ENCODE data around the gene GRK5.

The GRK5 gene

DNA sequence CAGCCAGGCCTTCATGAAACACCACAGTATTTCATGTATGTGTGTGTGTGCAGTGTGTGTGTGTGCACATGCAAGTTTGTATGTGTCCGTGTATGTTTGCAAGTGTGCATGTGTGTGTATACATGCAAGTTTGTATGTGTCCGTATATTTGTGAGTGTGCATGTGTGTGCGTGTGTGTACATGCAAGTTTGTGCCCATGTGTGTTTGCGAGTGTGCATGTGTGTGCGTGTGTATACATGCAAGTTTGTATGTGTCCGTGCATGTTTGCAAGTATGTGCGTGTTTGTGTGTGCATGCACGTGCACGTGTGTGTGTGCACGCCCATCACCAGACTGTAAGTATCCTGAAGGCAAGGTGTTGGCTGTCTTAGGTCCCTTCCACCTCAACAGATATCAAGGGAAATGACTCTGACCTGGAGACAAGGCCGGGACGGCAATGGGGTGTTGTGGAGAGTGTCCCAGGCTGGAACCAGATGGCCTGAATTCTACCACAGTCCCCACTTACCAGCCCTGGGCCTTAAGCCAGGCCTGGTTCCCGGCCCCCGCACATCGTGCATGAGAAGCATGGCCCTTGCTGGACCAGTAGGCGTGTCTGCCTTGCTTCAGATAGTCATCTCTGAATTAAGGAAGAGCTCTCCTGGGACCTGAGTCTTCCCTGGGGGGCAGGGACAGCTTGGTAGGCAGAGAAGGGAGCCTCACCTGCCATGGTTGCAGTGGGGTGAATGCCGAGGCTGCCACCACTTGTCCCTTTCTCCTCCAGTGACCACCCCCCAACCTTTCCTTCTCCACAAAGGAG, 140.0 kb downstream of the GRK5 start:
- no peak for DNase-seq

DNA sequence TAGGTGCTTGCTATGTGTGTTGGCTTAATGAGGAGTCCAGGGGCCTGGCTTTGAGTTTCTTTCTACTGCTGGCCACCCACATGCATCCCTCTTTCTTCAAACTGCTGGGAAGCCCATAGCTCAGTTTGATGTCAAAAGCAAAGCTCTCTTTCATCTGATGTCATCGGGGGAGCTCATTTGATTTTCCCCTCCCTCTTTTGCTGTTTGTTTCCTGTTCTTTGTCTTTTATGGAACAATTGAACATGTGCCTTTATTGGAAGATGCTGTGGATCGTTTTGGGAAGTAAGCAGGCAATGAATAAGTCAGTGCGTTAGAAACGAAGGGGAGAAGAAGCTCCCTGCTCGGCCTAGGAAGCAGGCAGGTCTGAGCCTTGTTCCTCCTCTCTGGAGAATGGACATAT, 140.7 kb downstream of the GRK5 start:
- DNase-seq: no peak

DNA sequence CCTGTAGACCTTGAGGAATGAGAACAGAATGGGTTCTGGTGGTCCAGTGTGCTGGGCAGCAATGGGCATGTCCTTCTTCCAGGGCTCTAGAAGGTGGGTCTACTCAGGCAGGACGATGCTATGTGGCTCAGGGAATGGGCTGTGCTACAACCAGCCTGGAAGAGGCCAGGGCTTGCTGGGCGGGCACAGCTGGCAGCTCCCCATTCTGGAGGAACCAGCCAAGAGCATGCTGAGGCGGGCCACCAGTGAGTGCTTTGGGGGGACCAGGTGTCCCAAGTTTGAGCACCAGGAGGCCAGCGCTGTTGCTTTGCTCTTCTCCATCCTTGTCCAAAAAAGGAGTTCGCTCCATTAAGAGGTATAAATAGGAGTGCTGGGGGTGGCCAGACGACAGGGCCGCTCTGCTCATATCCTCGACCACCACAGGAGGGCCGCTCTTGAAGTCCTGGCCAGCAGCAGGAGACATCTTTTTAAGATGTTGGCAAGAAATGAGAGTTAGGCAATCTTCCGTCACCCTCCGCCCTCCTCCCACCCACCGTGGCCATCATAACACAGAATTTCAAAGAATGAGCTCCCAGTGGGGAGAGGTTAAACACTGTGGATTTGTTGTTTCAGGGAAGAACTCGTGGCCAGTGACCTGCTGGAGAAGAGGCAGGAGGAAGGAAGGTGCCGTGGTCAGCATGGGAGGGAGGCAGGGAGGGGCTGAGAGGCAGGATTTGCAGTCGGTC, 141.3 kb downstream of the GRK5 start:
- DNase-seq: no peak

DNA sequence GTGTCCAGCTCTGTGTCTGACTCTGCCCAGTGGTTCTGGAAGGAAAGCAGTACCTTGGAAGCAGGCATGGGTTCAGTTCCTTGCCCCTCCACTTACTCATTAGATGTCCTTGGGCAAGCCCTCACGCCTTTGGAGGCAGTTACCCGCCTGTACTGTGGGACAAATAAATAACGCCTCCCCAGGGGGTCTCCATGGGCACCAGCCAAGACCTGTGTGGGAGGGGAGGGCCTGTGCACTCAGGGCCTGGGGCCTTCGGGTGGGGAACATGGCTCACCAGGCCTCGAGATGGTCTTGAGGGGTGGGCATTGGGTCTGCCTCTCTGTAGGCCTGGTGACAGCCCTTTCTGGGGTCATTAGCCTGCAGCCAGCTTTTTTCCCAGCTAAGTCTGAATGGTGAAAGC, 142.0 kb downstream of the GRK5 start:
- no peak for DNase-seq

DNA sequence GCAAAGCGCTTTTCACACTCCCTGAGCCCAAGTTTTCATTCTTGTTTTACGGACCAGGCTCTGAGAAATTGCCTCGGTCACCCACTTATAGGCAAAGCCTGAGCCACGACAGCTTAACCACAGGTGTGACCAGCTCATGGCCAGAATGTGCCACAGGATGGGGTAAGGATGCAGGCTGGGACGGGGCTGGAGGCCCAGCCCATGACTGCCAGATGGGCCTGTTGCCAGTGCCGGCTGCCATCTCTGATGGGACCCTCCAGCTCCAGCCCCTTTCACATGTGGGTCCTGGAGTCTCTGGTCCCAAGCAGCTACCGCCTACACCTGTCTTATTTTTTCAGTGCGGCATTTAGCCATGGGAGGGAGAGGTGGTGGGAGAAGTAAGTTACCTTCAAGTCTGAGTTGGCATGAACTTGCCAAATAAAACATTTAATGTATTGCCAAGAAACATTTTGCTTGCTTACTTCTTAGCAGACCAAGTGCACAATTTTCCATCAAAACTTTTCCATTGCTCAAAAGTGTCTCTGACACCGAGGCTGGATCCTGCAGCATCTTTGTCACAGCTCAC, 142.6 kb downstream of the GRK5 start:
- no peak for DNase-seq

DNA sequence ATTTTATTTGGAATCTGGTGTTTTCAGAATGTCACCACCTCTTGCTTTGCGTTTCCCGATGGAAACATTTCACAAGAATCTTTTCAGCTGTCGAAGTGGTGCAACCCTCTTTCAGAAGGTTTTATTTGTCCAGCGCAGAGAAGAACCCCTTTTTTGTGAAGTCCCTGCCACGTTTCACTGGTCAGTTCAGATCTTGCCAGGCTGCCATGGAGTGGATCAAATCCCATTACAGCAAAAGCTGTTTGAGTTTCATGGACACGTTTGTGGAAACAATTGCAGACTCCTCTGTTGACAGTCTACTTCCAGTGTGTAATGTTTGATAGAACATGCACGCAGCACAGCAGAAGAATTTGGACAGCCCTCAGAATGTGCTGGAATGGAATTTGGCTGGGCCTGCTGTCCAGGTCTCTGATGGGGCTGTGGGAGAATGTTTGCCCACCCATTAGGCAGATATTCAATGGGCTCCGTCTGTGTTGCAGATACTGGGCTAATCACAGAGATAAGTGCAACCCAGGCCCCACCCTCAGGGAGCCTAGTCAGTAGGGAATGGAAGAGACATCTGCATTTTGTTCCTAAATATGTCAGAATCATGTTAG, 143.2 kb downstream of the GRK5 start:
- no peak for DNase-seq

DNA sequence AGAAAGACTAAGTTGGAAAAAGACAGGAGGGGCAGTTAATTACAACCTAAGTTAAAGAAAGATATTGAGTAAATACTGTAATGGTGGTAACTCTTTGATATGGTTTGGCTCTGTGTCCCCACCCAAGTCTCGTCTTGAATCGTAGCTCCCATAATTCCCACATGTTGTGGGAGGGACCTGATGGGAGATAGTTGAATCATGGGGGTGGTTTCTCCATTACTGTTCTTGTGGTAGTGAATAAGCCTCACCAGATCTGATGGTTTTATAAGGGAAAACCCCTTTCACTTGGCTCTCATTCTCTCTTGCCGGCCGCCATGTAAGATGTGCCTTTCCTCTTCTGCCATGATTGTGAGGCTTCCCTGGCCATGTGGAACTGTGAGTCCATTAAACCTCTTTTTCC, 143.8 kb downstream of the GRK5 start:
- no peak for DNase-seq

DNA sequence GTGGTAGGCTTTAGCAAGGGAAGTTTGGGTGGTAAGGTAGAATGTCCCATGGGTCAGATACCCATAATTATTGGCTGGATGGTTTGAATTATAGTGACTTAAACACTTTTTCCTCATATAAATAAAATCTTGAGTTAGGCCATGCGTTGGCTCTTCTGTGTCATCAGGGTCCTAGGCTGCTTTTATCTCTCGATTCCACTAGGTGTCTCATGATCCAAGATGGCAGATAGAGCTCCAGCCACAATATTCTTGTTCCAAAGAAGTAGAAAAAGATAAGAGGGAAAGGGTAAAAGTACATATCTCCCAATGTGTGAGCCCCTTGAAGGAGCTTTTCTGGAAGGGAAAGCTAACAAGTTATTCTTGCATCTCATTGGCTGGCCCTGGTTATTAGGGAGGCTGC, 144.7 kb downstream of the GRK5 start:
- DNase-seq: no peak

DNA sequence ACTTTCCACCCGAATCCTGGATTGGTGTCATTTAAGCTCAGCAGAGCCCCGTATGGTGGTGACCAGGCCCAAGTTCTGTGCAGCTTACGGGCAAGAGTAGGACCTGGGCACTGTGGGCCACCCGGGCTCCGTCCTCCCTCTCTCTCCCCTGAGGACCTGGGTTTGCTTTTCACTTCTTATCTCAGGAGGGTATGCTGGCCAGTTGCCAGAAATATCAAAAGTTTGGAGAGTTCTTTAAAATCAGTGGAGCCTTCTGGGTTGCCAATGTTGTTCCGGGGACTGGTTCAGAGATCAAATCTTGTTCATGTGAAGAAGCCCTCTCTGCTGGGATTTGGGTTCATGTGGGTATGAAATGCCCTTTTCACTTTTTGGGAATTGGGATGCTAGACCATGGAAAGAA, 145.4 kb downstream of the GRK5 start:
- no peak for DNase-seq

DNA sequence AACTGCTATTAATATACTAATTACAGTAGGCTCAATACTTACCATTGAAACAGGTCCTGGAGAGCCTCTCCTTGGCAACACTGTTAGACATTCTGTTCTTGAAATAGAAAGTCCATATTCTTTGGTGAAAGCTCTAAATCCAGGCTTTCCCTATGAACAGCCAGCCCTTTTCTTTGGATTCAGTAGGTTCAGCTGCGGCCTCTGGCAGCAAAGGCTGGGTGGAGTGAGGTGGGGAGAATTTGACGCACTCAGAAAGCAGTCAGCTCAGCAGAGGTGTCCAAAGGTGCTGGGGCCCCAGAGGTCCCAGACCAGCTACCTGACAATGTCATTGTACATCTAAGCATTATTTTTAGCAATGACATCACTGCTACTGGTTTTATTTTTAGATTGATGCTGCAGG, 146.1 kb downstream of the GRK5 start:
- no peak for DNase-seq

DNA sequence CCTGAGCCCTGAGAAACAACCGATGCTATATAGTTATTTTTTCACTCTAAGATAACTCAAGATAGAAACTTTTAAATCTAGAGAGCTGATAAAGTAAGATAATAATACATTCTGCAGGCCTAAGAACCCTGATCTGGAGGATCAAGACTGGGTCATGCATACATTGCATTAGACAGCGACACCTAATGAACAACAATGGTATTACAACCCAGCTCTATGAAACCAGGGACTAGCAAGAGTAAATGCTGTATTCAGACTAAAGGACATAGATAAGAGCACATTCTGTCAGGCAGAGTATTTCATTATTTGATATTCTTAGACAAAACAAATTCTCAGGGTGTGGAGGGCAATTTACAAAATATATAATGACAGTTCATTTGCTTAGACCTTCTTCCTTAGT, 148.6 kb downstream of the GRK5 start:
- no peak for DNase-seq

DNA sequence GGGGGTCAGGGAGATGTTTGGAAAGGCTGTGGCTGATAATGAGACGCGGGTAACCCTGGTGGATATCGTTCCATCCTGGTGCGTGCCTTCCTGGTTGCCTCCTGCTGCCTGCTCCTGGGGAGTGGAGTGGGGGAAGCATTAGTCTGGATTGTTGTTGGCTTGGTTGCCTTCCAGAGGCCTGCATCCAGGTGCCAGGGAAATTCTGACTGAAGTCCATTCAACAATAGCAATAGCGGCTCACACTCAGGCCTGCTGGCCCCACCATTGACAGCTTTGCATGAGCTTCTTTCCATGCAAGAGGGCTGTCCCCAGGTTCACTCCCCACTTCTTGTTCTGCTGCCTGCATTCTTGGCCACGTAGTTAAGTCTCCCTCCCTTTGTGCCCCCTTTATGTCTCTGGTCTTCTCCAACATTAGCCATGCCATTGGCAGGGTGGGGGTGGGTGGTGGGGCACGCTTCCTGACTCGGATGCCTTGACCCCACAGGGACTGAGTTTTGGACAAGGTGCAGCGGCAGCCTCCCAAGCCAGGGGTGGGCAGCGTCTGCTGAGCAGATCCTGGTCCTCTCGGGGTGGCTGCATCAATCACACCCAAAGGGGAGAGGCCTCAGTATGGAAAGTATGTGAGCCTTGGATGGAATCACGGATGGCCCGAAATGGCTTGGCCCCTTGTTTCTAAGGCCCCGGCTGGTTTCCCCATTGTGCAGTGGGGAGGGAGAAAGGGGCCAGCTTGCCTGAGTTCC, 150.2 kb downstream of the GRK5 start:
- DNase-seq: no peak

DNA sequence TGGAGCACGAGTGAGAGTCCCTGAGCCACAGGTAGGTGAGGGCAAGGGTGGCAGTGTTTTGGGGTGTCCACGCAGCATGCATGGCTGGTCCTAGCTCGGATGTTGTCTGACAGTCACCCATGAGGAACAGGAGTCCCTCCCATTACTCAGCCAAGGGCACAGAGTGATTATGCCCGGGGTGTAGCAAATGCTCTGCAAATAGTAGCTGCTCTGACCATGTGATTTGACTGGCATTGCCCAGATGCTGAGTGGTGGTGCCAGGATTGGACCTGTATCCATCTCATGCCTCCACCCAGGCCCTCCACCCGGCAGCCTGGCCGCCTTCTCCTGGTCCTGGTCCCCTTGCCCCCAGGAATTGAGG, 150.8 kb downstream of the GRK5 start:
- no peak for DNase-seq

DNA sequence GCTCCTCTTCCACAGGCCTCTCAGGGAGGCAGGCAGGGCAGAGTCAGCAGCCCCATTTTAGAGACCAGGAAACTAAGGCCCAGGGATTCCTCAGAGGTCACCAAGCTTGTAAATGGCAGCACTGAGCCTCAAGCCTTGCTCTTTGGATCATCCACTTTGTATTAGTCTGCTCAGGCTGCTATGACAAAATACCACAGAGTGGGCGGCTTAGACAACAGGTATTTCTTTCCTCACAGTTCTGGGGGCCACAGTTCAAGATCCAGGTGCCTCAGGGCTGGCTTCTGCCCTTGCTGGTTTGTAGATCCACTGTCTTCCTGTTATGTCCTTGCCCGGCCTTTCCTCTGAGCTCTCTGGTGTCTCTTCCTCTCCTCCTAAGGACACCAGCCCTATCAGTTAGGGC, 151.2 kb downstream of the GRK5 start:
- no peak for DNase-seq

DNA sequence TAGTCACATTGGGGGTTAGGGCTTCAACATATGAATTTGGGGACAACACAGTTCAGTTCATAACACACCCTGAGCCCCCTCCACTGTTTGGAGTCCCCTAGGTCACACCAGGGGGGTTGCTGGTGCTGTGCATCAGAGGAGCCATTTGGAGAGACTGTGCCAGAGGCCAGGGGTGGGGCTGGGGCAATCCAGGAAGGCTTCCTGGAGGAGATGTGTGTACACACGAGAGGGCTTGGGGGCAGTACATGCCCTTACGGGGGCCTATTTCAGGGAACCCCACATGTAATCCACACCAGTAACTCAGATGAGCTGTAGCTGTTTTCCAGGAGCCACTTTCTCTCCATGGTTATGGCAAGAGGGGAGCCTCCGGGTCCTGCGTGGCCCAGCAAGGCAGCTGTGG, 151.7 kb downstream of the GRK5 start:
- no peak for DNase-seq

DNA sequence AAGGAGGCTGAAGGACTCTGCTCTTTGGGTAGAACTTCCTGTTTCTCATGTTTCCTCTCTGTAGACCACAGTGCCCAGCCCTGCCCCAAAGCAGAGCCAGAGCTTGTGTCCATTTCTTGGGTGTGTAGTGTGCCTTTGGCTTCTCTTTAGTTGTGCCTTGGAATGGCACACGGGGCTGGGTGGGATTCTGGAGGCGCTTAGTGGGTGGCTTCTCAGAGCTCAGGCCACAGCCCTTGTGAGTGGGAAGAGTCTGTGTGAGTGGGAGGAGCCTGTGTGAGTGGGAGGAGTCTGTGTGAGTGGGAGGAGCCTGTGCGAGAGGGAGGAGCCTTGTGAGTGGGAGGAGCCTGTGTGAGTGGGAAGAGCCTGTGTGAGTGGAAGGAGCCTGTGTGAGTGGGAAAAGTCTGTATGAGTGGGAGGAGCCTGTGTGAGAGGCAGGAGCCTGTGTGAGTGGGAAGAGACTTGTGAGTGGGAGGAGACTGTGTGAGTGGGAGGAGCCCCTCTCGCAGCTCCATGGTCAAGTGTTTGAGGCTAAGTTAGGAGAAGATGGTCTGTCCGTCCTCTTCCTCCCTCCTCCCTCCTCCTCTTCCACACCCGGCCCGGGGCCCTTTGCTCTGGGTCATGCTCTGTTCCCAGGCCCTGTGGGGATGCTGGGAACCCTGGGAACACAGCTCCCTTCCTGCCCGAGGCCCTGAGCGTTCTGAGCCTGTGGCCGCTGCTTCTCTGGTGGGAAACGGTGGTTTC, 153.0 kb downstream of the GRK5 start:
- no peak for DNase-seq

DNA sequence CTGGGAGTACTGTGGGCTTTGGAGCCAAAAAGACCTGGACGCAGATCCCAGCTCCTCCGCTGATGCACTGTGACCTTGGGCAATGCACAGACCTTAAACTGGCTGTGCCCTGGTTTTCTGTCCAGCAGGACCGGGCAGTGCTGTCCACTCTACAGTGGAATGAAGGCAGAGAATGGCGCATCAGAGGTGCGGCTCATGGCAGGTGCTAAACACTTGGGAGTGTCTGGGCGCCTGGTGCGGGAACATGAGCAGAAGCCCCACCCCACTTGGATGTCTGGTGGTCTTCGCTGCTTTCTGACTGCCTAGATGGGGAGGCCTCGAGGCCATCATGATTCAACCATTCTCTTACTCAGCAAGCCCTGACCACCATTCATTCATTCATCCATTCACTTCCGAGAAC, 153.7 kb downstream of the GRK5 start:
- DNase-seq: no peak

DNA sequence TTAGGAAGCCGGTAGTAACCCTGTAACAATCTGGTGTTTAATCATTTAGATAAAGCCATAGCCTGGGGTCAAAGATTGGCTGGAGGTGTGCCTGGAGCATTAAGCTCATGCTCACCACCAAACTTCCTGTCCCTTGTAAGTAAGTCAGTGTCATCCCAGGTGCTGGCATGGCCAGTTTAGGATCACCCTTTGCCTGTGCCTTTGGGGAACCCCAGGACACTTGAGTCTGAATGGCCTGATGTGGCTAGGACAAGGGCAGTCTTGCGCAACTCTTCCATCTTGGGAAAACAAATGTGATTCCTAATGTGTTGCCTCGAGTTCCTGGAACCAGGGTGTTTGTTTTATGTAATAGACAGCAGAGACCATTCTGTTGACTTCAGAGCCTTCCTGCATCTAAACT, 154.8 kb downstream of the GRK5 start:
- no peak for DNase-seq

DNA sequence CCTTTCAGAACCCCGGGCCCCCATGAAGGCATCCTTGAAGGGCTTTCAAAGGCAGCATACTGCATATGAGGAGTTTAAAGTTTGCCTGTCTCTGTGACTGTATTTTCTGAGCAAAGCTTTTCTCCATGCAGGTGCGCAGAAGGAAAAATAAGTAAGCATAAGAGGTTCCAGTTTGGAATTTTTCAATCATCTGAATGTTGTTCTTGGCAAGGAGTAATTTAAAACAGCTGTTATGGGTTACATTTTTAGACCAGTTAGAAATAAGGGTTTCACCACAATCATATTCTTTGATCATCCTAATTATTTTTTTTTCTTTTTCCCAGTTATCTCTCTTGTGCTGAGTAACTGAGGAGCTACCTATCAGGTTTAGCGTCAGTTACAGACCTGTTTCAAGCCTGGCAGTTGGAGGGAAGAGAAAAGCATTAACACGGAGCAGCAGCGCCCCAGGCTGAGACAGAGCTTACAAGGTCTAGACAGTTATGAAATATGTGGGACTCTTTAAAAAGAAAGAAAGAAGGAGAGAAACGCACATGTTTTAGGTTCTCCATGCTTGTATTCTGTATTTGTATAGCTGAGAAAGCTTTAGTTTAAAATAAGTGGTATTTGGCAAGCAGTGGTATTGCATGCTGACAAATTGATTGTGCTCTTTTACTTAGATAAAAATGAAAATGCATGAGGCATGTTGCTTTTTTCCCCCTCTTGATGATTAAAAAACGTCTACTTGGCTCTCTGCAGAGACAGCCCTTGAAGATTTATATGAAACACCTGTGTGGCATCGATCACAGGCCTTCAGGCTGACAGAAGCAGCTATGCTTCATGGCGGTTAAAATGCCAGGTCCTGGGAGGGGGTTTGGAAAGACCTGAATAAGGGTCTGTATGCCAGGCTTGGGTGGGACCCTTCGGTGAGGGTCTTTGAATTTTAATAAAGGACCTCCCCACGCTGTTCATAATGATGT, 157.6 kb downstream of the GRK5 start:
- no peak for DNase-seq

DNA sequence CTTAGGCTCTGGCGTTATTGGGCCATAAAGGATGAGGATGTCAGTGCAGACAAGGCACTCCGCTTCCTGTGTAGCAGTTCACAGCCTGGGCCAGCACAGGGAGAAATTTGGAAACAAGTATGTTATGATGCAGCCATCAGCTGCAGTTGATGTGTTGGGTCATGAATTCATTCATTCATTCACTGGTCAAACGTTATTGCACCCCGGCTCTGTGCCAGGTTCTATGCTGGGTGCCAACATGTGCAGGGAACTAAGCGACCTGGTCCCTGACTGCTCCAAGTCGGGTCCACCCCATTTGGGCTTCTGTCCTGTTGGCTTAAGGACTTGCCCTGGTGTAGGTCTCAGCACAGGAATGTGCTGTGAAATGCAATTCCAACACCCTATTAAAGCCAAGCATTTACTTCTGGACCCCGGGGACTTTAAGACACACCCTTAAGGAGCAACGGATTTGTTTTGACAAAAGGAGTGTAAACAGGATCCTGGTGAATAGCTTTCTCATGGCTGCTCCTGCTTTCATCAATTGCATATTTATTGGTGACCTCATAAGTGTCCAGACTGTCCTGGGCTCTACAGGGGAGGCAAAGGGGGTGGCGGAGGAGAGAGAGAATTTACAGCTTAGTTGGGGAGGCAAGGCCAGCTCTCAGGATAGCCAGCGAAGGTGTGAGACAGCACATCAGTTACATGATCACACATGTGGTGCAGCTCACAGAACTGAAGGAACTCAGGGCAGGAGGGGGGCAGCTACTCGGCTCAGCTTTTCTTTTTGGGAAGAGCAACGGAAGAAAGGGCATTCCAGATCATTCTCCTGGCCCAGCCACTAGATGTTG, 158.6 kb downstream of the GRK5 start:
- DNase-seq: no peak
